HEK293T (cell line): ENCODE measurements around the gene ERICH2.

Experiments used
- CTCF ChIA-PET: fragments of 350-600 bp; formaldehyde crosslinking; extraction: SDS; loops from one replicate; lab custom pipeline; 2021; ENCODE audit warnings: antibody characterized with exemption, inconsistent platforms; lab: Yijun Ruan, JAX
- POLR2A ChIA-PET: fragments of 350-600 bp; formaldehyde crosslinking; extraction: SDS; loops from one replicate; lab custom pipeline; 2020; ENCODE audit warnings: antibody characterized with exemption, inconsistent platforms; lab: Yijun Ruan, JAX
- DNase-seq: peaks from one replicate; pipeline ENCODE4 v3.0.0; 2012; ENCODE audit warnings: mixed read lengths; ENCODE audit errors: extremely low spot score
- ARNT ChIP-seq: fragments of 450-650 bp; IDR thresholded peaks from 2 replicates; pipeline ENCODE4 v1.6.1; 2017; ENCODE audit warnings: mild to moderate bottlenecking
- BHLHE40 ChIP-seq: fragments of 450-650 bp; IDR thresholded peaks from 2 replicates; pipeline ENCODE4 v1.6.1; 2016; ENCODE audit warnings: mild to moderate bottlenecking, moderate library complexity, borderline replicate concordance
- CTBP1 ChIP-seq: fragments of 450-650 bp; IDR thresholded peaks from 2 replicates; pipeline ENCODE4 v1.6.1; 2016; ENCODE audit warnings: borderline replicate concordance
- ELF4 ChIP-seq: fragments of 450-650 bp; IDR thresholded peaks from 2 replicates; pipeline ENCODE4 v1.6.1; 2017; ENCODE audit warnings: antibody characterized with exemption
- FOXA1 ChIP-seq: fragments of 450-650 bp; IDR thresholded peaks from 2 replicates; pipeline ENCODE4 v1.6.1; 2016; ENCODE audit warnings: mild to moderate bottlenecking
- FOXK2 ChIP-seq: fragments of 450-650 bp; IDR thresholded peaks from 2 replicates; pipeline ENCODE4 v1.6.1; 2016; ENCODE audit warnings: mild to moderate bottlenecking
- FOXM1 ChIP-seq: fragments of 450-650 bp; IDR thresholded peaks from 2 replicates; pipeline ENCODE4 v1.6.1; 2017; ENCODE audit warnings: mild to moderate bottlenecking, borderline replicate concordance
- HDGF ChIP-seq: fragments of 450-650 bp; IDR thresholded peaks from 2 replicates; pipeline ENCODE4 v1.6.1; 2017; ENCODE audit warnings: antibody characterized with exemption, borderline replicate concordance
- L3MBTL2 ChIP-seq: fragments of 450-650 bp; conservative IDR thresholded peaks from 2 replicates; pipeline ENCODE4 v1.6.1; 2016; ENCODE audit warnings: mild to moderate bottlenecking
- LEF1 ChIP-seq: fragments of 450-650 bp; IDR thresholded peaks from 2 replicates; pipeline ENCODE4 v1.6.1; 2017; ENCODE audit warnings: mild to moderate bottlenecking, borderline replicate concordance
- NFRKB ChIP-seq: fragments of 450-650 bp; IDR thresholded peaks from 2 replicates; pipeline ENCODE4 v1.6.1; 2016; ENCODE audit warnings: mild to moderate bottlenecking, moderate library complexity
- SP1 ChIP-seq: fragments of 450-650 bp; IDR thresholded peaks from 2 replicates; pipeline ENCODE4 v1.6.1; 2017
- SUZ12 ChIP-seq: fragments of 450-650 bp; IDR thresholded peaks from 2 replicates; pipeline ENCODE4 v1.6.1; 2016; ENCODE audit warnings: mild to moderate bottlenecking
- TARDBP ChIP-seq: fragments of 450-650 bp; IDR thresholded peaks from 2 replicates; pipeline ENCODE4 v1.6.1; 2016
- ZNF384 ChIP-seq: fragments of 450-650 bp; IDR thresholded peaks from 2 replicates; pipeline ENCODE4 v1.6.1; 2016
- TF ChIP-seq, protein P1 (sequence below): fragments of 450-650 bp; IDR thresholded peaks from 2 replicates; pipeline ENCODE4 v1.6.1; 2016

ERICH2 gene

GRCh38 chr2:170736628-170737027 is 33.5 kb upstream of the ERICH2 start:
- POLR2A ChIA-PET, result no interaction called here
- TF ChIP-seq FOXM1, result no peak
- TF ChIP-seq HDGF, result no peak
- no peak for TF ChIP-seq FOXK2
- no peak for TF ChIP-seq TARDBP
- no peak for TF ChIP-seq BHLHE40
- TF ChIP-seq ARNT, result no peak
- TF ChIP-seq NFRKB, result no peak
- no peak for TF ChIP-seq FOXA1
- TF ChIP-seq SUZ12, result no peak
- TF ChIP-seq ELF4, result no peak

DNA sequence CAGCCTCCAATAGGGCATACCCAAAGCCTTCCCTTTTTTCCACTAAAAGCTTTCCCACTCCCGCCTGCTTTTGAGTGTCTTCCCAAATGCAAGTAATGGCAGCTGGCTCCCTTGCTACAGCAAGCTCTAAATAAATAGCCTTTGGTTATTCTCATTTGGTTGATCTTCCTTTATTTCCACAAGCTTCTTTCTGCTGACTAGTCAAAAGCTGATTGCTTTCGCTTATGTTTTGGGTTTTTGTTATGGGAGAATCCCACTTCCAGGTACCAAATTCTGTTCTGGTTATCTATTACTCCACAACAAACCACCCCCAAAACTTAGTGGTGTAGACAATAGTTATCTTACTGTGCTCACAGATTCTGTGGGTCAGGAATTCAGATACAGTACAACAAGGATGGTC is 32.8 kb upstream of the ERICH2 start:
- POLR2A ChIA-PET, result no interaction called here
- CTCF ChIA-PET, result no interaction called here
- no peak for TF ChIP-seq HDGF
- no peak for TF ChIP-seq SP1
- no peak for TF ChIP-seq BHLHE40
- no peak for TF ChIP-seq LEF1
- no peak for TF ChIP-seq SUZ12
- no peak for TF ChIP-seq NFRKB
- TF ChIP-seq FOXK2, result no peak
- TF ChIP-seq ARNT, result no peak
- TF ChIP-seq TARDBP, result no peak
- TF ChIP-seq CTBP1, result no peak
- no peak for TF ChIP-seq ELF4
- TF ChIP-seq FOXM1, result no peak
- no peak for DNase-seq

More at GRCh38 chr2:170736628-170737027, 33.5 kb upstream of the ERICH2 start:
- CTCF ChIA-PET, result no interaction called here
- no peak for DNase-seq

GRCh38 chr2:170737821-170738220 is 32.4 kb upstream of the ERICH2 start:
- no peak for TF ChIP-seq HDGF
- TF ChIP-seq ZNF384, result no peak
- TF ChIP-seq FOXM1, result no peak
- no peak for TF ChIP-seq SP1
- no peak for TF ChIP-seq CTBP1
- no peak for TF ChIP-seq LEF1
- TF ChIP-seq BHLHE40, result no peak
- TF ChIP-seq FOXK2, result no peak
- TF ChIP-seq ARNT, result no peak
- TF ChIP-seq TARDBP, result no peak
- TF ChIP-seq ELF4, result no peak
- TF ChIP-seq, protein P1, sequence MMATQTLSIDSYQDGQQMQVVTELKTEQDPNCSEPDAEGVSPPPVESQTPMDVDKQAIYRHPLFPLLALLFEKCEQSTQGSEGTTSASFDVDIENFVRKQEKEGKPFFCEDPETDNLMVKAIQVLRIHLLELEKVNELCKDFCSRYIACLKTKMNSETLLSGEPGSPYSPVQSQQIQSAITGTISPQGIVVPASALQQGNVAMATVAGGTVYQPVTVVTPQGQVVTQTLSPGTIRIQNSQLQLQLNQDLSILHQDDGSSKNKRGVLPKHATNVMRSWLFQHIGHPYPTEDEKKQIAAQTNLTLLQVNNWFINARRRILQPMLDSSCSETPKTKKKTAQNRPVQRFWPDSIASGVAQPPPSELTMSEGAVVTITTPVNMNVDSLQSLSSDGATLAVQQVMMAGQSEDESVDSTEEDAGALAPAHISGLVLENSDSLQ, result no peak
- TF ChIP-seq L3MBTL2, result no peak
- ChIA-PET CTCF (no interaction called here), POLR2A (no interaction called here)
- no peak for DNase-seq

DNA sequence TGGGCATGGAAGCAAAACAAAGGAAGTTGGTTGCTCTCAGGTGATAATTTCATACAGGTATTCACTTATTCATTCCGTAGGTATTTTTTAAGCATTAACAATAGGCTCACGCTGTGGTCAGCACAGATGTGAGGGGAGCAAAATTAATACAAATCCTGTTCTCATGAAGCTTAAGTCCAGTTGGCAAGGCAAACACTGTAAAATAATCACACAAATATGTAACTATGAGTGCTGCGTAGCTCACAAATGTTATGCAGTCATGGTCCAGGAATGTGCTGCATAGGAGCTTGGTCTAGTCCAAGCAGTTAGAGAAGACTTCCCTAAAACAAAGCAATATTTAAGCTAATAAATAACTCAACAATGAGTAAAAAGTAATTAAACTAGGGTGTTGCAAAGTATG is 31.1 kb upstream of the ERICH2 start:
- TF ChIP-seq FOXM1, result no peak
- no peak for TF ChIP-seq HDGF
- TF ChIP-seq FOXA1, result no peak
- TF ChIP-seq ELF4, result no peak
- no peak for TF ChIP-seq TARDBP
- no peak for TF ChIP-seq CTBP1
- TF ChIP-seq SP1, result no peak
- no peak for TF ChIP-seq NFRKB
- ChIA-PET CTCF (no interaction called here), POLR2A (no interaction called here)
- no peak for DNase-seq

DNA sequence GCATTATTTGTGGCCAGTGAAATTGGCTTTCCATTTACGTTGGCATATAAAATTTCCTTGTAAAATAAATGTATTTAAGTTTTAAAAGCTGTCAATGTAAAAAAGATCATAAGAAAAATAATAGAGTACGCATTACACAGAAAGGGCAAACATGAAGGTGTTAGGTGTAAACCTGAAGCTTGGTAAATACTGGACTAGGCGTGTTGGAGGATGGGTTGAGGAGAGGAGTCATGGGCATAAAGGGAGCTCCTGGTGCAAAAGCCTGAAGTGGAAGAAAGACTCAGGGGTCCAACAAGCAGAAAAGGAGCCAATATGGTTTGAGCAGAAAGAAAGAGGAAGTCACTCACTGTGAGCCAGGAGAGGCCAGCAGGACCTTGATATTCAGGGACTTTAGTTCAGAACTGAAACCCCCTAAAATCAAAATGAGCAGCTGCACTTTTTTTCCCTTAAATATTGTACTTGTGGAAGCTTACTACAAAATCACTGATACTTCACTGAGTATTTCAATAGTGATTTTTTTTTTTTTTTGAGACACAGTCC is 30.6 kb upstream of the ERICH2 start:
- no peak for DNase-seq
- ChIA-PET POLR2A (no interaction called here), CTCF (interaction anchor here (0.6 kb wide), 1 partner anchor 149 kb away, joined by 3 read pairs; no protein-coding TSS in a partner anchor)
- TF ChIP-seq CTBP1 (no peak), ELF4 (no peak), BHLHE40 (no peak), HDGF (no peak), ARNT (no peak), SUZ12 (no peak), FOXM1 (no peak), LEF1 (no peak), L3MBTL2 (no peak), SP1 (no peak), TARDBP (no peak), ZNF384 (no peak), FOXK2 (no peak), FOXA1 (no peak), NFRKB (no peak)
- TF ChIP-seq, protein P1, result no peak

GRCh38 chr2:170740660-170741059 is 29.5 kb upstream of the ERICH2 start:
- ChIA-PET CTCF (interaction anchor here (0.6 kb wide), 1 partner anchor 150 kb away, joined by 3 read pairs; no protein-coding TSS in a partner anchor), POLR2A (interaction anchor here (0.6 to 1.2 kb wide), 2 partner anchors 28 to 540 kb away, joined by 3 read pairs; no protein-coding TSS in a partner anchor)
- no peak for TF ChIP-seq LEF1
- TF ChIP-seq FOXK2, result no peak
- TF ChIP-seq ARNT, result no peak
- no peak for TF ChIP-seq NFRKB
- no peak for TF ChIP-seq HDGF
- no peak for TF ChIP-seq SP1
- TF ChIP-seq SUZ12, result no peak
- no peak for TF ChIP-seq FOXA1
- no peak for TF ChIP-seq BHLHE40
- TF ChIP-seq L3MBTL2, result no peak; the same call in 1 of the 2 replicates
- TF ChIP-seq, protein P1, result no peak
- TF ChIP-seq TARDBP, result no peak
- no peak for TF ChIP-seq FOXM1
- no peak for DNase-seq
